Stimulated activated CD4-positive, alpha-beta T cell treated with anti-CD3 and anti-CD28 coated beads, Interleukin-2, amount 100 ng/mL, for 4 hours (primary cell): ENCODE data around the gene SLC12A3.
"Not testable (repeated sequence)": the region's sequence is repeated elsewhere in the genome, so short reads cannot be mapped to it uniquely, and the experiment has no call there.

Experiments used
- DNase-seq: peaks from one replicate; pipeline ENCODE4 v3.0.0-alpha.2; 2020; ENCODE audit warnings: low read depth

Gene SLC12A3

DNA sequence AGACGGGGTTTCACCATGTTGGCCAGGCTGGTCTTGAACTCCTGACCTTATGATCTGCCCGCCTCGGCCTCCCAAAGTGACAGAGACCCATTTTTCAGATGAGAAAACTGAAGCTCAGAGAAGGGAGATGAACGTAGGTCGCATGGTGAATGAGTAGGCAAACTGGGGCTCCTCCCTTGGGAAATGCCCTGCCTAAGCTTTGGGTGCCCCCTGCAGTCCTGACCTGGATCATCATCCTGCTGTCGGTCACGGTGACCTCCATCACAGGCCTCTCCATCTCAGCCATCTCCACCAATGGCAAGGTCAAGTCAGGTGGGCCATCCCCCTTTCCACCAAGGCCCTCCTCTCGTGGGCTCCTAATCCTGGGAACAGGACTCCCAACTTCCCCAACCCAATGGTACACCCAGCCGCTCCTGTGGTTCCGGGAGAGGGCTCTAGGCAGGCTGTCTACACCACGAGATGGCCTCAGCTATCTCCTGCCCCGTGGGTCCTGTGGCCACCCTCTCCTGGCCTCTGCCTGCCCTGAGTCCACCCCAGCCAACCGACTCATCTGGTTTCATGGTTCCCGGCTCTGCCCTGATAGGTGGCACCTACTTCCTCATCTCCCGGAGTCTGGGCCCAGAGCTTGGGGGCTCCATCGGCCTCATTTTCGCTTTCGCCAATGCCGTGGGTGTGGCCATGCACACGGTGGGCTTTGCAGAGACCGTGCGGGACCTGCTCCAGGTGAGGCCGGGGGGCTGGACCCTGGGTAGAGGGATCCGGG lies 4.7 kb downstream of the SLC12A3 start:
- DNase-seq = no peak

DNA sequence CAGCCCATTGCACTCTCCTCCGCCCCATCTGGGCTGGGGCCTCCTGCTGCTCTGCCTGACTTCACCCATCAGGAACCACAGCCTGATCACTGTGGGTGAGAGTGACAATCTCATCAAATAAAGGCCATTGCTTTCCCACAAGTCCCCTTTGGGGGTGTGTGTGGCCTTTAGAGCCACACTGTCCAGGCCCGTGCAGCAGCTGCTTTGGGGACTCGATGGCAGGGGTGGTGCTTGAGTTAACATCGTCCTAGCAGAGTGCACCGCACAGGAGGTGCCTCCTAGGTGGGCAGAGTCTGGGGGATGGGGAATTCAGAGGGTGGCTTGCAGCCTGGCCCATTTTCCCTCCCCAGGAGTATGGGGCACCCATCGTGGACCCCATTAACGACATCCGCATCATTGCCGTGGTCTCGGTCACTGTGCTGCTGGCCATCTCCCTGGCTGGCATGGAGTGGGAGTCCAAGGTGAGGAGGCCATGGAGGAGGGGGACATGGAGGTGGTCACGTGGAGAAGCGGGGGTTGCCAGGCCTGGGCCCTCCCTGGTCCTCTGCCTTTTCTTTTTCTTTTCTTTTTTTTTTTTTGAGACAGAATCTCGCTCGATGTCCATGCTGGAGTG lies 5.4 kb downstream of the SLC12A3 start:
- no peak for DNase-seq

DNA sequence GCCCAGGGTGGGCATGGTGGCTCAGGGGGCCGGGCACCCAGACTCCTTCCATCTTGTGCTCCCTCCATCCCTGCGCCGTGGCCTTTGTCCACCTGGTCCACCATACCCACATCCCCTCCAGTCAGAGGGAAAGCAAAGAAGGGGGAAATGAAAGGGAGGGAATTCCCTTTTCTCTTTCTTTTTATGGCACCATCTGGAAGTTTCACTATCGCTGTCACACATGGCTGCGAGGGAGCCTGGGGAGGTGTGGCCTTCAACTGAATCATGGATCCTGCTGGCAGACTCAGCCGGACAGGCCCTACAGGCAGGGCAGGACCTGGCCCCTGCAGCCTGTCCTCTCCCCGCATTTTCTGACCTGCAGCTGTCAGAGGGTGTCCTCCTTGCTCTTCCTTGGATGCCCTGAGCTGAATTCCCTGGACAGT lies 6.2 kb downstream of the SLC12A3 start:
- DNase-seq = no peak

DNA sequence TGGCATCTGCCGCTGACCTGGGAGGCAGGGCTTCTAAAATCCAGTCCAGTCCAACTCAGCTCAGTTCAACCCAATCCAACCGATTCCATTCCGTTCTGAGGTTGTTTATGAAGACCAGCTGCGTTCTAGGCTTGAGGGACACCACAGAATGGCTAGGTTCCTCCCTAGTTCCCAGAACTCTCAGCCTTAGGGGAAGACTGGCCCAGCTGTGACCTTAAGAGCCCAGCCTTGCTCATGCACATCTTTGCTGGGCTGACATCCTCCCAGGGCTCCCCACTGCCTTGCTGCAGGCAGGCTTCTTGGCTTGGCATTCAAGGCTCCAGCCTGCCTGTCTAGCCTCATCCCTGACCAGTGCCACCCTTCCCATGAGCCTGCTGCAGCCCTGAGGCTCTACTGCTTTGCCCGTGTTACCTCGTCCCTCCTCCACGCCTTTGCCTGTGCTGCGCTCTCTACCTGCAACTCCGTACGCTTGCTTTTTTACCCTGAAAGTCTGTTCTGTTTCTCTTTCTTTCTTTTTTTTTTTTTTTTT lies 7.9 kb downstream of the SLC12A3 start:
- no peak for DNase-seq

DNA sequence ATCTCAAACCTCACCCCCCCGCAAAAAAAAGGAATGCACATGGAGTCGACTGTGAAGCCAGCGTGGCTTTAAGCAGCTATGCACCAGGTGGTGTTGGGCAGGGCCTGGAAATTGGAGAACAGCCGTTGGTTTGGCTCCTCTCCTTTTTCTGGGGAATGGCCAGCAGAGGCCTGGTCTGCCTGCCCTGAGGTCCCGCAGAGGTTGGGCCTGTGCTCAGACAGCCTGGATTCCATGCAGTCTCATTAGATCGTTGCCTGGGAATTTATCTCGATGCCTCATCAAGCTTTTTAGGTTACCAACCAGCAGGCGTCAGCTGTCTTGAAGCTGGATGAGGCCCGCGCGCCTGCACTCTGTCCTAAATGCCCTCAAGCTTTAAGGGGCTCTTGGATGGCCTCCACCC lies 9.8 kb downstream of the SLC12A3 start:
- DNase-seq = no peak

DNA sequence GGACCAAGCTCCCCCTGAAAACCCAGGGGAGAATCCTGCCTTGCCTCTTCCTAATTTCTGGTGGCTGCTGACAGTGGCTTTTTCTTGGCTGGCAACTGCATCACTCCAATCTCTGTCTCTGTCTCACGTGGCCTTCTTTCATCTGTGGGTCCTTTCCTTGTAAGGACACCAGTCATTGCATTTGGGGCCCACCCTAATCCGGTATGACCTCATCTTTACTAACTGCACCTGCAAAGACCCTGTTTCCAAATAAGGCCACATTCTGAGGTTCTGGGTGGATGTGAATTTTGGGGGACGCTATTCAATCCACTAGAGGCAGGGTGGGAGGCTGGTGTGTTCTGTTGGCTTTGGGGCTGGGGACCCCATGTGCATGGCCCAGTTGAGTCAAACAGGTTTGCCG lies 11.0 kb downstream of the SLC12A3 start:
- no peak for DNase-seq

DNA sequence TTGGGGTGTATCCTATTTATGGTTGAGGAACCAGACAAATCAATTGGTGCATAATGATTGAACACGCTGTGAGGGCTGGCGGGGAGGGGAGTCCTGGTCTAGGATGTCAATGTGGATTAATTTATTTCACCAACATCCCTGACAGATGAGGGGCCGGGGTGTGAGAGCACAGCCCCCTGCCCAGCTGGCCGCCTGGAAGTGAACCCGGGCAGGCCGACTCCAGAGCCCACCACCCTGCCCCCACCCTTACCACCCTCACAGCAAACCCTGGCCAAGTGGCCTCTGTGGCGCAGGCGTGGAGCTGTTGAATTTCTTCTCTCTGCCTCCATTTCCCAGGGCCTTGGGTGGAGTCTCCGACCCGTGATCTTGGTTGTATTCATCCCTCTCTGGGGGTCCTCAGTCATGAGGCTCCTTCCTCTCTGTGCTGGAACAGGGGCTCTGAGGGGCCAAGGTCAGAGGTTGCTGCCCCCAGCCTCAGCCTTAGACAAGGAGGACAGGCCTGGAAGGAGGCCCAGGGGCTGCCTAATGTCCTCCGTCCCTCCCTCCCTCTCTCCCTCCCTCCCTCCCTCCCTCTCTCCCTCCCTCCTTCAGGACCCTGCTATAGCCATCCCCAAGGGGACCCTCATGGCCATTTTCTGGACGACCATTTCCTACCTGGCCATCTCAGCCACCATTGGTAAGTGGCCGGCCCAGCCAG lies 12.6 kb downstream of the SLC12A3 start:
- DNase-seq = no peak

DNA sequence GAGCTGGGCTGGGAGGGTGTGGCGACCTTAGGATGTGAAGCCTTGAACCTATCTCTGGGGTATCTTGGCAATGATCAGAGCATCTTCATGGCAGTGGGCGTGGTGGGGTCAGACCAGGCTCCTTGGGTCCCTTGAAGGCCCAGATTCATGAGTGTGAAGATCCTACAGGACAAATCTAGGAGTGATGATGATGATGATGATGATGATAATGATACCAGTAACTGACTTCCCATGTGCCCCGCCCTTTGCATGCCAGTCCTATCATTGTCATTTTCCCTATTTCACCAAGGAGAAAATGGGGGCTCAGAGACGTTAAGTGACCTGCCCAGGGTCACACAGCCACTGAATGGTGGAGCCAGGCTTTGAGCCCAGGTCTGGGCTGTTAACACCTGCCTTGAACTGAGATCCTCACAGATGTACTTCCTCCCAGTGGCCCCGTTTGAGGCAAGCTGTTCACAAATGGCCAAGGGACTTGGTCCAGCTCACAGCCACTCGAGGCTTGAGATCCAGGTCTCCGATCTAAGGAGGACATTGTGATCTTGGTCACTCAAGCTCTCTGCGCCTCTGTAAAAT lies 13.4 kb downstream of the SLC12A3 start:
- no peak for DNase-seq

DNA sequence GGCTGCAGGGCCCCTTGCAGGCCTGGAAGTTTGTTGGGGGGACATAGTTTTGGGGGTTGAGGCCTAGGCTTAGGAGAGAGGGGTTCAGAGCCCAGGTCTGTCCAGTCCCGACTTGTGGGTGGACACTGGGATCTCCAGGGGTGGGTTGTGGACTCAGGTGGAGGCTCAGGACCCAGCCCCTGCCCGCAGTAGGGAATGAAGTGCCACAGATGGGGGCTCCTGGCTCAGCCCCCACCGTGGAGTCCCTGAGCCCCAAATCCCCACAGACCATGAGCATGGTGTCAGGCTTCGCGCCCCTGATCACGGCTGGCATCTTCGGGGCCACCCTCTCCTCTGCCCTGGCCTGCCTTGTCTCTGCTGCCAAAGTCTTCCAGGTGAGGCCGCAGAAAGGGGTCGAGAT lies 14.3 kb downstream of the SLC12A3 start:
- no peak for DNase-seq

DNA sequence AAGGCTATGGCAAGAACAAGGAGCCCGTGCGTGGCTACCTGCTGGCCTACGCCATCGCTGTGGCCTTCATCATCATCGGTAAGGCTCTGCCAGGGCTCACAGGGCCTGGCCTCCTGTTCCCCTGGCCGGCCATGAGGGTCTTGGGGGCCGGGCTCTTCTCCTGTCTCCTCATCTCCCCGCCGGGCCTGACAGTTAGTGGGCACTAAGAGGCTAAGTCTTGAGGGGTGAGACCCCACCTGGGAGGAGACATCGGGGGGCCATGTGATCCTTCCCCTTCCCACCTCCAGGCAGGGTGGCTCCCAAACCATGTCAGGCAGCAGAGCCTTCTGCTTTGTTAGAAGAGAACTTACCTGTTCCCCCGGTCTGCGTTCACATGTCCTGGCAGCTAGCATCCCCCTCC lies 15.2 kb downstream of the SLC12A3 start:
- no peak for DNase-seq

DNA sequence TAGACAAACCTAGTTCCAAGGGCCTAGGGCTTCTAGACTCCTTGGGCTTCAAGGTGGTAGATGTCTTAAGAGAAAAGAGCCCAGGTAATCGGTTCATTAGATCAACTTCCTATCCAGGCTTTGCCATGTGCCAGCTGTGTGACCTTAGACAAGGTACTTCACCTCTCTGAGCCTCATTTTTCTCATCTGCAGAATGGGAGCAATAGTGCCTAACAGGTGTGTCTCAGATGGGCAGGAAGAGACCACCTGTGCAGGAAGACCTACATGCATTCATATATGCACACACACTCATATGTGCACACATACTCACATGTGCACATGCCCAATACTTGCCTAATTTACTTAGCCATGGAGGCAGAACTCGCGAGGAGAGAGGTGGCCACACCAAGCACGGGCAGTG lies 15.7 kb downstream of the SLC12A3 start:
- no peak for DNase-seq

DNA sequence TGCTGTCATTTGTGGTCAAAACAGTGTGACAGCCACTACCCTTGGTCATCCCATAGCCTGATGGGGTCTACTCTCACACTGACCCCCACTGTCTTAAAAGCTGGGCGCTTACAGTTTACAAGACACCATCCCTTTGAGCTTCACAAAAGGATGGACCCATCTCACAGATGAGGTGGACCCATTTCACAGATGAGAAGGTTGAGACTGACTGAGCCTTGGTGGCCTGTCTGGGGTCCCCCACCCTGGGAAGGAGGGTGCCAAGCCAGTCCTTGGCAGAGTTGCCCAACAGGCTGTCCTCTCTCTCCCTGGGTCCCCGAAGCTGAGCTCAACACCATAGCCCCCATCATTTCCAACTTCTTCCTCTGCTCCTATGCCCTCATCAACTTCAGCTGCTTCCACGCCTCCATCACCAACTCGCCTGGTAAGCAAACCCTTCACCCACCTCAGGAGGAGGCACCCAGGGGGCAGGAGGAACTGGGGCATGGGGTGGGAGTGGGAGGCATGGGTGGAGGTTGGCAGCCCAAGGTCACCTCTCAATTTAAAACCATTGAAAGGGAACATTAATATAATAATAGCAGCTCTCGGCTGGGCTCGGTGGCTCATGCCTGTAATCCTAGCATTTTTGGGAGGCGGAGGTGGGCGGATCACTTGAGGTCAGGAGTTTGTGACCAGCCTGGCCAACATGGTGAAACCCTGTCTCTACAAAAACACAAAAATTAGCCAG lies 17.2 kb downstream of the SLC12A3 start:
- no peak for DNase-seq

DNA sequence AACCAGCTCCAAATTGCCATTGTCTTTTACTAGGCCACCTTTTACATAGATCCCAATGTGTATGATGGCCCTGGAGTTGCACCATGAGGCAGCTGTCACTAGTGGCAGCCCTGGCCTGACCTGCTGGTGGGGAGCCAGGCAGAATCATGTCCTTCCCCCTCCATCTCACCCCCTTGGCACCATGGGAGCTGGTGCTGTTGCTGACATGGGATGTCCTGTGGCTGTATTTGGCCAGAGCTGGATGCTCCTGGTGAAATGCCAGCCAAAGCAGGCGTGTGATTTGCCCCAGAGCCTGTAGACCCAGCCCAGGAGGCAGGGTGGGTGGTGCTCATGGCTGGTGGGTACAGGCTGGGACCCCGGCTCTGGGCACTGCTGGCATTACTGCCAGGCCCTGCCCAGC lies 18.6 kb downstream of the SLC12A3 start:
- DNase-seq = no peak

DNA sequence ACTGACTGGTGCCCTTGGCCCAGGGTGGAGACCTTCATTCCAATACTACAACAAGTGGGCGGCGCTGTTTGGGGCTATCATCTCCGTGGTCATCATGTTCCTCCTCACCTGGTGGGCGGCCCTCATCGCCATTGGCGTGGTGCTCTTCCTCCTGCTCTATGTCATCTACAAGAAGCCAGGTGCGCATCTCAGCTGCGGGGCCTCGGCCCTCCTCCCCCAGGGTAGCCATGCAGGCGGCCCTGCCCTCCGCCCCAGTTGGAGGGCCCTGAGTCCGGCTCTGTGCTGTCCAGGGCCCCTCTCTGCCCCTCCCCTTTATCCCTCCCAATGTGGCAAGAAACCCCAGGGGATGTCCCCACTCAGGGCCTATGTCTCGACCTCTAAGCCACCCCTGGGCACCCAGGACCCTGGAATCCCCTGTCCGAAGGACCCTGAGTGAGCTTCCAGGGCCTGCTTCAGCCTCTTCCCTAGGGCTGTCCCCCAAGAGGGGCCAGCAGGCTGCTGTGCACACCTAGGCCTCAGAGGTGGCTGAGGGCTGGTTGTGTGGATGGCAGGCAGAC lies 19.1 kb downstream of the SLC12A3 start:
- DNase-seq = no peak

DNA sequence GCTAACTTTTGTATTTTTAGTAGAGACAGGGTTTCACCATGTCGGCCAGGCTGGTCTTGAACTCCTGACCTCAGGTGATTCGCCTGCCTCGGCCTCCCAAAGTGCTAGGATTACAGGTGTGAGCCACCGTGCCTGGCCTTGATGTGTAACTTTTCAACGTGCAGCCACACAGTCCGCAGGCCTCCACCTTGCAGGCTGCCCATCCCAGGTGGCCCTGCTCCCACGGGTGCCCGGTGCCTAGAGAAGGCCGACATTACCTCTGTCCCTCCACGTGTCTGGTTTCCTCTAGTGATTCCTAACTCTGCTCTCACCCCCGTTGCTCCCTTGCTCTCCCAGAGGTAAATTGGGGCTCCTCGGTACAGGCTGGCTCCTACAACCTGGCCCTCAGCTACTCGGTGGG lies 19.9 kb downstream of the SLC12A3 start:
- not testable (repeated sequence) for DNase-seq

DNA sequence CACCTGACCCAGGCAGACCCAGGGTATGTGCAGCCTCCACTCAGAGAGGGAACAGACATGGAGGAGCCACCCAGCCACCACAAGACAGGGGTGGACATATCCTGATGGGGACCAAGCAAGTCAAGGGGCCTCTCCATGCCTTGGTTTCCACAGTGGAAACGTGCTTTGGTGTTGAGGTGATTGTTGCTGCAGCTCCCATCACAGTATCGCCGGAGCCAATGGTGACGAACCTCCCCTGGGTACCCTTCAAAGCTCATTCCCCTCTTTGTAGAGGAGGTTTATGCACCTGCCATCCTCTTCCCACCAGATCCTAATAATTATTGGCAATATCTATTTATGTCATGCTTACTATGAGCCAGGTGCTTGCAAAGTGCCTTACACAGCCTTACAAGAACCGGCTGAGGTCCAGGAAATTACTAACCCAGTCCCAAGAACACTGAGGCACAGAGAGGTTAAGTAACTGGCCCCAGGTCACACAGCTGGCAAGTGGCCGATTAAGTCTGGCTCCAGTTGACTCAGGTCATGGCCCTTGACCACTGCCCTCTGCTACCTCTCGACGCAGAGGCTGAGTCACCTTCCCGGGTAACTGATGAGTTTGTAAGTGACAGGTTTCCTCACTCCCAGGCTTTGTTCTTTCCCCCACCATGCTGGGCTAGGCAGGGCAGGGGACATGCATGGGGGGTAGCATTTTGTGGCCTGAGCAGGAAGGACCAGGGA lies 20.6 kb downstream of the SLC12A3 start:
- no peak for DNase-seq

DNA sequence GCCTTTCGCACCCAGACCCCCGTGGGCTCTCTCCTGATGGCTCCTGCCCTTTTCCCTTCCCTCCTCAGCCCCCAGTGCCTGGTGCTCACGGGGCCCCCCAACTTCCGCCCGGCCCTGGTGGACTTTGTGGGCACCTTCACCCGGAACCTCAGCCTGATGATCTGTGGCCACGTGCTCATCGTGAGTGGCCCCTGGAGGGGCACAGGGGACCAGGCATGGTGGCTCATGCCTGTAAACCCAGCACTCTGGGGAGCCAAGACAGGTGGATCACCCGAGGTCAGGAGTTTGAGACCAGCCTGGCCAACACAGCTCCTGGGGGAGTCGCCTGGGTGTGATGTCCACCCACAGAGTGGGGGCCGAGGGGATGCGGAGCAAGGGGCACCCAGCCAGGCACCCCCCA lies 21.3 kb downstream of the SLC12A3 start:
- no peak for DNase-seq

DNA sequence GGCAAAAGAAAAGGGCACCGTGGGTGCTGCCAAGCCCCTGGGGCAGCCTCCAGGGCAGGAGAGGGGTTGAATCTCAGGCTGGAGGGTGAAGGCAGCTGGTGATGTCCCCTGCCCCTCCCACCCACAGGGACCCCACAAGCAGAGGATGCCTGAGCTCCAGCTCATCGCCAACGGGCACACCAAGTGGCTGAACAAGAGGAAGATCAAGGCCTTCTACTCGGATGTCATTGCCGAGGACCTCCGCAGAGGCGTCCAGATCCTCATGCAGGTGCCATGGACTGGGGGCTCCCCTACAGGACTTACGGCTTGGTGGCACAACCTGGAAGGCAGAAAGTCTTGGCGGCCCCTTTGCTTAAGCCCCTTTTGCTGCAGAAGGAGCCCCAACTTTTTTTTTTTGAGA lies 21.8 kb downstream of the SLC12A3 start:
- no peak for DNase-seq

DNA sequence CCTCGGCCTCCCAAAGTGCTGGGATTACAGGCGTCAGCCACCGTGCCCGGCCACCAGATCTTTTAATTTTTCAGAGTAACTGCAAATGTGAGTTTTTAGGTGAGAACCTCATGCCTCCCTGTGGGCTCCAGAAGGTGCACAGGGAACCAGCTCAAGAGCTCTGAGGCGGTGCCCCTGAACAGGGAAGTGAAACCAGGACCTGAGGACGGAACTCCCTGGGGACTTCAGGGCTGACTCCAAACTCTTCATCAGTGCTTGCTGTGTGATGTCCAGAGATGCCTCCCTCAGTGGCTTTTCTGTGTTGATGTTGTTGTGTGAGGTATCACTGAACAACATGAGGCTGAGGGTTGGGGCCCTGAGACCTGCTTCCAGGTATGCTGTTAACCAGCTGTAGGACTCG lies 23.8 kb downstream of the SLC12A3 start:
- no peak for DNase-seq

DNA sequence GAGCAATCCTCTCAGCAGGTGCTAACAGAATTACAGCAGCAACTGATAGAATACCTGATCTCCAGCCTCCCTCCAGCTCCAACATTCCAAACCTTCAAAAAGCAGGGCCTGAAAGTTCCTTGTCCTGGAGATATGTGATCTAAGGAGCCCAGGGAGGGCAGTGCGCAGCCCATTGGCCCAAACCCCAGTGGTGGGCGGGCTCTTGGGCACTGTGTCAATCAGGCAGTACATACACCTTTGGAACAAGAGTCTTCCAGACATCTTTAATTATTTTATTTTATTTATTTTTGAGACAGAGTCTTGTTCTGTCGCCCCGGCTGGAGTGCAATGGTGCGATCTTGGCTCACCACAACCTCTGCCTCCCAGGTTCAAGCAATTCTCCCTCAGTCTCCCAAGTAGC lies 24.2 kb downstream of the SLC12A3 start:
- no peak for DNase-seq

DNA sequence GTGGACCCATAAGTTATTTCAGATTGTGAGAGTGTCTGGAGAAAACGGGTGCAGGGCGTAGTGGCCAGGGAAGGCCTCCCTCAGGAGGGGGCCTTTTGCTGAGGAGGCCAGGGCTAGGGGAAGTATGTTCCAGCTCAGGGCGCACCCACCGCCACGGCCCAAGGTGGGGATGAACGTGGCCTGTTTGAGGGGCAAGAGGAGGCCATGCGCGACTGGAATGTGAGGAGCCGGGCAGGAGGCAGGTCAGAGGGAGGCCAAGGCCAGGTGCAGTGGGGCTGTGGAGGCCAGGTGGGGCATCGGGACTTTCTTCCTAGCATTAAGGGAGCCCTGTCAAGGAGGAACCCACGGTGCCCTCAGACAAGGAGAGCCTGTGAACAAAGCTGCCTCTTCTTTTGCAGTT lies 26.7 kb downstream of the SLC12A3 start:
- no peak for DNase-seq
